Renal pelvis (tissue), 4 donors: ENCODE data around the gene CRTC1. TPM values are rescaled to one million over a fixed set of nuclear protein-coding genes. Genes with fewer than 3 reads are reported as not detected.

Source experiments
- DNase-seq: peaks from one replicate; pipeline ENCODE4 v3.0.0-alpha.2; 2013
- polyA plus RNA-seq, 3 donors: library from polyadenylated mRNA; unstranded; fragments of 120-200 nt; gene quantifications; one replicate each; pipeline ENCODE4 v1.2.1, GENCODE V29; 2013; ENCODE audit not compliant: insufficient read length in 3 of 3

Gene CRTC1
- polyA plus RNA-seq, 3 donors, result 23.2 to 30.1 (median 23.7) TPM

DNA sequence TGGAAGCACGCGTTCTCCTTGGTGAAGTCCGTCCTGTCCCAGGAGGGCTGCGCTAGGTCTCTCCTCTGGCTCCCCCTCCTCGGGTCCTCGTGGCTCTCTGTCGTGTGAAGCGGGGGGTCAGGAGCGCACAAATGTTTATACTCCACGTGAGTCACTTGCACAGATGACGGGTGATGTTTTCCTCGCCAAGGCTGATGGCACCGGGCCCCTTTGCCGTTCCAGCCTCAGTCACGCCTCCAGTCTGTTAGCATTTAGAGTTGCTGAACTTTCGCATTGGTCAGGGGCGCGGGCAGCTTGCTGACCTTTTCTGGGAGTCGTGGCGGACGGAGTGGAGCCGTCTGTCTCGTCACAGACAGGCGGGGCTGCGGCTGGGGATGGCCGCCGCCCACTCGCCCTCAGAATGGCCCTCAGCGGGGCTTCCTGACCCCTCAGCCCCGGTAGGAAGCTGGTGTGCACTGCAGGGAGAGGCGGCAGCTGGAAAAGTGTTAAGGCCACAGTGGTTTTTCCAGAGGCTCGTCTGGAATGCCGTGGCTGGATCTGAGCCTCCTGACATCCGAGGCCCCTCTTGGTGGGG, 32.9 kb upstream of the CRTC1 start:
- DNase-seq, result no peak

DNA sequence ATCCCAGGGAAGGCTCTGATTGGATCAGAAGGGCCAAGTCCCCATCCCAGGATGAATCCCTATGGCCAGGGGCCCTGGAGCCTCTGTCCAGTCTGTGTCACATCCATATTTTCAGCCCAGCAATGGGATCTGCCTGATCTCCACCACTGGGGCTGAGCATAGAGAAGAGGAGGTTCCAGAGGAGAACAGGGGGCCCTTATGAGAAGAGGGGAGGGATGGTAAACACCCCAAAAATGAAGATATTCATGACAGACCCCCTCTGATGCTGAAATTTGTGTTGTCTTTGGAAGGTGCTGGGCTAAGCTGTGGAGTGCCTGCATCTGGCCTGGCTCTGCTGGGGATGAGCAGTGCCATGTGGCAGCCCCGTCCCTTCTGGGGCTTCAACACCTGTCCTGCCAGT, 32.2 kb upstream of the CRTC1 start:
- no peak for DNase-seq

DNA sequence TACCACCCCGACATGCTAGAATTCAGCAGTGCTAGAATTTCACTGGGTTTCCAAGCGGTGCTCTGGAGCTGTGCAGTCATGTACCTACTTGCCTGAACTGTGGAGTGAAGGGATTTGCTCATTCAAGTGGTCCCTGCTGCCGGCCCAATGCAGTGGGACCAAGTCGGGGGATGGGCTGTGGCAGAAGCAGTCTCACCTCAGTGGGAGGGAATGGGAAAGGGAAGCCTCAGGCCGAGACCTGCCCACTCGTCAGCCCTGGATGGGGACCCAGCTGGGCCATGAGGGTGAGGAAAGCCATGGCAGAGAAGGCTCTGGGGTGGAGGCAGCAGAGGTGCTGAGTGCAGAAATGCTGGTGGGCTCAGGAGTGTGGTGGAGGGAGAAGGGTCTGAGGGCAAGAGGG, 31.7 kb upstream of the CRTC1 start:
- no peak for DNase-seq

- DNase-seq, result no peak
Observed at GRCh38 chr19:18653853-18654252, 29.6 kb upstream of the CRTC1 start.

DNA sequence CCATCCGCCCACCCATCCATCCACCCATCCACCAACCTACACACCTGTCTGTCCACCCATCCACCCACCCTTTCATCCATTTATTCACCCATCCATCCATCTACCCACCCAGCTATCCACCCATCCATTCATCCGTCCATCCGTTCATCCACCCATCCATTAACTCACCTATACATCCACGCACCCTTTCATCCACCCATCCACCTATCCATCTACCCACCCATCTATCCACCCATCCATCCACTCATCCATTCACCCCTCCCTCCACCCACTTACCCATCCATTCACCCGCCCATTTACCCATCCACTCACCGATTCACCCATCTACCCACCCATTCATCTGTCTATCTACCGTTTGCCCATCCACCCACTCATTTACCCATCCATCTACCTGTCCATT, 29.0 kb upstream of the CRTC1 start:
- DNase-seq, result no peak

DNA sequence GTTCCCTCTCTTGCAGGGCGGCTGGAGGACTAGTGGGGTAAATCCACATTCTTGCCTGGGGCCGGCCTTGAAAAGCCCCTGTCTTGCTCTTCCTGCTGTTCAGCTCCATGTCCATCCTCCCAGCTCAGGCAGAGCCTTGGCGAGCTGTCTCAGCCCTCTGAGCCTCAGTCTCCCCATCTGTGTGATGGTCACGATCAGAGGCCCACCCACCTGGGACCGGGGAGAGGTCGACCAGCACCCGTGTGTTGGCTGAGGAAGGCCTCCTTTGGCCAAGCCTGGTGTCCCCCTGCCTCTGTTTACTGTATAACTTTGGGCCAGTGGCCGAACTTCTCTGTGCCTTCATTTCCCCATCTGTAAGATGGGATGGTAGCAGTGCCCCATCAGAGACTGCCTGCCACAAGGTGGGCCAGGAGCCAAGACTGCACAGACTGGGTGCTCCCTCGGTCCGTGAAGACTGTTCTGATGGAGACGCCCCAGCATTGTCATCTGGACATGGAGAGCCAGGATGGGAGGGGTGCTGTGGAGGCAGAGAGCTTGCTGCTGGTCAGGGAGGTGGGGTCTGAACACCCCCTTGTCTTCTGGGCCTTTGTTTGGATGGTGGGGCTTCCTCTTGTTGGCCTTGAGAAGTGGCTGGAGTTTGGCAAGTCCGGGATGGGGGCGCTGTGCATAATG, 28.2 kb upstream of the CRTC1 start:
- DNase-seq, result no peak

DNA sequence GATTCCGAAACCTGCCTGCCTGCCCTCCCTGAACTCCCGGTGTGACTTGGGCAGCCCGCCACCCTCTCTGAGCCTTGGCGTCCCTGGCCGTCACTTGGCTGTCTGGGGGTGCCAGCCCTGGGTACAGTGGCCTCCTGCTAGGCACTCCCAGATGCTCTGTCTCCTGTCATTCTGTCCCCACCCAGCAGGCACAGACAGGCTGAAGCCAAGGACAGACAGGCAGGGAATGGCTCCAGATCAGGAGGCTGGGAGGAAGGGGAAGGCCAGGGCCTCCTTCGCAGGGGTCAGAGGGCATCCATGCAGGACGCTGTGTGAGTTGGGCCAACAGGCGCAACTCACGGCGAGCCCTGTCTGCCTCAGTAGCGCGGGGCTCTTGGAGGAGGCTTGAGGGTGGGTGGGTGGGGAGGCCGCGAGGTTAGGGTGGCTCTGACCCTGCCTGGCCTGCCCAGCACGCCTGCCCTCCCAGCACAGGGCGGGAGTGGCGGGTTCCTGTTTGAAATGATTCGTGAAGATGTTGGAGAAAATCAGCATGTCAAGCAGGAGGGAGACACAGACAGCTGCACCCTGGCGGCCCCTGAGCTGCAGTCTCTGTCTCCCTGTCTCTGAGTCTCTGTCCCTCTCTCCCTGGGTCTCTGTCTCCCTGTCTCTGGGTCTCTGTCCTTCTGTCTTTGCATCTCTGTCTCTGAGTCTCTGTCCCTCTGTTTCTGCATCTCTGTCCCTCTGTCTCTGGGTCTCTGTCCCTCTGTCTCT, 27.0 kb upstream of the CRTC1 start:
- no peak for DNase-seq

DNA sequence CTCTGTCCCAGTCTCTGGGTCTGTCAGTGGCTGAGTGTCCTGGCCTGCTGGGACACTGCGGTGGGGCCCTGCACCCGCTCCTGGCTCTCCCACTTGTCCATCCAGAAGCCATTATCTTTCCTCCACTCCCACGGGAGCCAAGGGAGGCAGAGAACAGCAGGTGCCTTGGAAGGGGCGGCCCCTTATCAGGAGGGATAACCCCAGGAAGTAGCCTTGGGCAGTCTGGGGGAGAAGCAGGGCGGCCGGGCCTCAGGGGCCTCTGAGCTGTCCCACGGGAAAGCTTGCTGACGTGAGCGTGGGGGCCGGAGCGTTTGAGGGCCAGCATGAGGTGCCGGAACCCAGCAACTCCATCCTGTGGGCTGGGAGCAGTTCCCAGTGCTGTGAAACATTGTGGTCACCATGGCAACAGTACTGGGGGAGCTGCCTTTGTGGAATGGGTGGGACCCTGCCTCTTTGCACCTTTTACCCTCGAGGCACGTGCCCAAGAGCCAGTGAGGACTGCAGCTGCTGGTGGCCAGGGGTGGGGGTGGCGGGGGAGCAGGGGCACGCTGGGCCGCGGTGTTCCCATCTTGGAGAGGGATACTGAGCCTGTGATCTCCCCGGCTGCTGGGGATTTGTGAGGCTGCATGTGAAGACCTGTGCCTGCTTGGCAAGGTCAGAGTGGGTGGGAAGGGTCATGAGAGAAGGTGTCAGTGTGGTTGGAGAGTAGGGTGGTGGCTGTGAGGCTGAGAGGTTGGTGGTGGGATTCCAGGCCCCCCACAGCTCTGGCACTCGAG, 25.7 kb upstream of the CRTC1 start:
- DNase-seq, result peak; percentile 76

DNA sequence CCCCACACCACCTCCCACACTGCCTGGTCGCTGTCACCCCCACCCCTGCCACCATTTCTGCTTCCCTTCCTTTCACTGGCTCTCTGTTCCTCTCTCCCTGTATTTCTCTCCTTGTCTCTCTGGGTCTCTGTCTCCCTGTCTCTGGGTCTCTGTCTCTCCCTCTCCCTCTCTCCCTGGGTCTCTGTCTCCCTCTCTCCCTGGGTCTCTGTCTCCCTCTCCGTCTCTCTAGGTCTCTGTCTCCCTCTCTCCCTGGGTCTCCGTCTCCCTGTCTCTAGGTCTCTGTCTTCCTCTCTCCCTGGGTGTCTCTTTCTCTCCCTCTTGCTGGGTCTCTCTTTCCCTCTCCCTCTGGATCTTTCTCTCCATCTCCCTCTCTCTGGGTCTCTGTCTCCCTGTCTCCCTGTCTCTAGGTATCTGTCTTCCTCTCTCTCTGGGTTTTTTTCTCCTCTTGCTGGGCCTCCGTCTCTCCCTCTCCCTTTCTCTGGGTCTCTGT, 25.1 kb upstream of the CRTC1 start:
- no peak for DNase-seq

DNA sequence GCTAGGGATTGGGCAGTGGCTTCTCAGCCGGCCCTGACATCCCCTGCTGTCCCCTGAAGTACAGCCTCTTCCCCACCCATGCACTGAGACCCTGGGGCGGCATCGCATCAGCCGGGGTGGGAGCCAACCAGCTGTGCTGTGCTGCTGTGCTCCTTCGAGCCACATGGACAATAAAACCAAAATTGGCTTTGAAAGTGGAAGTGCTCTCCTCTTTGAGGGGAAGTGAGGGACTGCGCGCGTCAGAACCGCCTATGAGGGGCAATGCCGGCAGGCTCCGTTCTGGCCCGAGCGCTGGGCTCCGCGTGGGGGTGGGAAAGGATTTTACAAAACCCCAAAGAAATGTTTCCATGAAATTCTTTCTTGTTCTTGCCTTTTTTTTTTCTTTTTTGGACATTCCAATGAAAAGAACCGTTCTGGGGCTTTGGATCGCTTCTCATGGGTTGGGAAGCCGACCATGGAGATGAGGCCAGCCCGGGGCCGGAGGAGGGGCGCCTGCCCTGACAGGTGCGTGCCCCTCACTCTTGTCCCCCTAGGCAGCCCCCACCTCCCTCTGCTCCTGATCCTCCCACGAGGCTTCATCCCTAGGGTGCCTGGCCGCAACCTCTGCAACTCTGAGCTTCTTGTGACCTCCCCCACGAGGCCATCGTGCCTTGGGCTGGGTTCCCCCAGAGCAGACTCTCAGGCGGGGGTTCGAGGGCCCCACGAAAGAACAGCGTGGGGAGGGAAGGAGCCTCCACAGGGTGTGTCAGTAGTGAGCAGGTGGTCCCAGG, 24.0 kb upstream of the CRTC1 start:
- DNase-seq, result no peak

DNA sequence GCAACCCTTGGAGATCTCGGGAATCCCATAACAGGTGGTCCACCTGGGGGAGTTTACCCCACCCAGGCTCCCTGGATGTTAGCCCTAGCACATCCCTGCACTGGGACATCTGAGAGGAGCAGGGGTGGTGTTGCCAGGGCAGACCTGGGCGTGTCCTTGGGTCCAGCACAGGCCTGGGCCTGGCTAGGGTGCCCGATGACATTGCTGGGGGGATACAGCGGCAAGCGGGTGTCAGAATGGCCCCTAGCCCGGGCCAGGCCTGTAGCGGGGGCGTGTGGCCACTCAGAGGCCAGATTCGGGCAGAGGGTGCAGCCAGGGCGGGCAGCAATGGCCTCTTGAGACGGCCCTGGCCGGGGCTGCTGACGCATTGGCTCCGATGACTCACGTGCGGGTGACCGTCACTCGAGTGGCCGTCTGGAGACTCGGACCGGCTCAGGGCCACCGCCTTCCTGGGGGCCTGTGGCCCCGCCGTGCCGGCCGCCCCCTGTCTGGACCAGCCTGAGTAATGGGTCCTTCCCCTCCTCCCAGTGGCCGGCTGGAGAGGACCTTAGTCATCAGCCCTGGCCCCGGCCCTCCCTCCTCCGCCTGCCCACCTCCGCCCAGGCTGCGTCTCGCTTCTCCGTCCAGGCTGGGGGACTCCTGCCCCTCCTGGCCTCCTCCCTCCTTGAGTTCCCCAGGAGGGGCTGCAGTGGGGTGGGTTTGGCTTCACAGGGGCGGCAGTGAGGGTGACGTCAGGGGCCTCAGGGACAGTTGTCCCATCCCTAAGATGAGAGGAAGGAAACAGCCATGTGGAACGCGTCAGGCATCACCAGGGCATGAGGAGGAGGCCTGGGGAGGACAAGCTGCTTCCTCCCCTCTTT, 23.2 kb upstream of the CRTC1 start:
- no peak for DNase-seq

GRCh38 chr19:18660939-18661670, 22.4 kb upstream of the CRTC1 start:
- DNase-seq, result no peak

GRCh38 chr19:18662972-18663732, 20.3 kb upstream of the CRTC1 start:
- no peak for DNase-seq

- DNase-seq, result no peak
Observed at GRCh38 chr19:18663940-18664530, 19.4 kb upstream of the CRTC1 start.

- DNase-seq, result no peak
Observed at GRCh38 chr19:18665771-18666202, 17.7 kb upstream of the CRTC1 start.

DNA sequence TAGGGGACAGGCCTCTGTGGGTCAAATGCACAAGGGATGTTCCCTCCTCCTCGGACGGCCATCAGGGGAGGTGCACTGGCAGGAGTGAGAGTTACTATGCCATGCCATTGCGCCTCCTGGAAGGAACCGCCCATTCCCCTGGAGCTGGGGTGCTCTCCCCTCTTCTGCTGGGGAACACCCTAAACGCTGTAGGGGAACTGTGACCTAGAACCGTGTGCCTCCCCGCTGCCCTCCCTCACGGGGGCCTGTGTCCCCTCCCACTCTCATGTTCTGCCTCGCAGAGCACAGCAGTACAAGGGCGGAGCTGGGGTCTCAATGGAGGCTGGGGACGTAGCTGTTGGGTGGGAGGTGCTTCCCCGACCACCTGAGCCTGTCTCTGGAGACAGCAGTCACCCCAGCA, 17.2 kb upstream of the CRTC1 start:
- no peak for DNase-seq

GRCh38 chr19:18666784-18667183, 16.7 kb upstream of the CRTC1 start:
- no peak for DNase-seq

GRCh38 chr19:18667531-18668251, 15.8 kb upstream of the CRTC1 start:
- DNase-seq, result no peak
